Ovary (tissue), 9 donors: ENCODE results near the gene DNAJC17. TPM values are rescaled to one million over a fixed set of nuclear protein-coding genes. Genes with fewer than 3 reads are reported as not detected.

Experiments
- DNase-seq, 5 donors: peaks; one replicate each; pipeline ENCODE4 v3.0.0-alpha.2; 2019 to 2020
- H3K27ac ChIP-seq, 2 donors: fragments of 200-600 bp; one replicate each; pipeline versions ENCODE4 v1.5.1 to v1.8.0; 2019 to 2022
- H3K27me3 ChIP-seq: fragments of 200-600 bp; one replicate; pipeline ENCODE4 v1.8.0; 2022
- H3K36me3 ChIP-seq: fragments of 200-600 bp; sonication (generic); one replicate; pipeline ENCODE4 v1.5.1; 2019
- H3K4me1 ChIP-seq: one replicate; pipeline ENCODE4 v1.8.1; 2013; ENCODE audit warnings: mild to moderate bottlenecking, moderate library complexity; ENCODE audit not compliant: insufficient read depth
- H3K4me3 ChIP-seq: fragments of 200-600 bp; sonication (generic); one replicate; pipeline ENCODE4 v1.5.1; 2017
- H3K9me3 ChIP-seq, 2 donors: fragments of 200-600 bp in 1 of 2; sonication (generic) in 1 of 2; one replicate each; pipeline versions ENCODE4 v1.5.1 to v1.8.1; 2013 to 2019; ENCODE audit warnings: mild to moderate bottlenecking in 1 of 2, moderate library complexity in 1 of 2
- EP300 ChIP-seq: sonication (generic); formaldehyde crosslinking; IDR thresholded peaks from one replicate; pipeline ENCODE4 v1.6.1; 2017; ENCODE audit warnings: antibody characterized with exemption
- POLR2A ChIP-seq: fragments of 450-650 bp; IDR thresholded peaks from one replicate; pipeline ENCODE4 v1.6.1; 2017; ENCODE audit warnings: antibody characterized with exemption, mild to moderate bottlenecking, moderate library complexity
- WGBS, 3 donors: extraction: QIAGEN DNeasy Blood & Tissue Kit in 1 of 3; methylation state at CpG; one replicate each; pipeline versions ENCODE4 v1.1.5 to v1.1.7; 2013 to 2017; 5-methylcytosine and 5-hydroxymethylcytosine counted together
- intact Hi-C, 4 donors: fragments of 100-400 bp; cut with DNase I; formaldehyde crosslinking; loops; one replicate each; pipeline versions ENCODE4 v1.11.0 to v1.15.1; 2022 to 2023
- polyA plus RNA-seq, 2 donors: library from polyadenylated mRNA; stranded (reverse); fragments of 200-250 nt in 1 of 2; fragments of 350-450 nt in 1 of 2; fragmentation: Illumina TruSeq in 1 of 2; extraction: RNeasy Lipid Tissue Mini Kit (QIAGEN cat#74804) in 1 of 2; gene quantifications; one replicate each; pipeline ENCODE4 v1.2.3, GENCODE V29; 2013 to 2014
- total RNA-seq, 7 donors: library from RNA; depleted of rRNA in 2 of 7; stranded (reverse); fragments of >200 nt in 2 of 7; fragmentation: NEBNext Ultra II Directional in 3 of 7; extraction: Animal tissue kit (Norgen Biotek cat#: 25700) in 3 of 7; gene quantifications; one replicate each; pipeline versions ENCODE4 v1.1.0 to v1.2.4, GENCODE V29; 2016 to 2023
- TF ChIP-seq, protein P1 (sequence below), 3 donors: fragments of 450-650 bp in 2 of 3; fragments of 200-600 bp in 1 of 3; IDR thresholded peaks; one replicate each; pipeline versions ENCODE4 v1.5.1 to v1.8.0; 2016 to 2022; ENCODE audit warnings: antibody characterized with exemption in 3 of 3, mild to moderate bottlenecking in 1 of 3
- donor health status: DM: no; HTN: no; CAD: no; lungs with moderate emphysema.
- donor health status: DM: no; HTN: no; CAD: no.
- donor health status: Bipolar disorder and iron deficiency.
- donor health status: DM: yes; HTN: yes; CAD: no.
- donor health status: DM: no; HTN: no; CAD: no.
- donor health status: DM: yes; HTN: yes; CAD: no.

DNAJC17 gene
- total and polyA plus RNA-seq, 9 donors = 10.5 to 57.9 (median 31.7) TPM

DNA sequence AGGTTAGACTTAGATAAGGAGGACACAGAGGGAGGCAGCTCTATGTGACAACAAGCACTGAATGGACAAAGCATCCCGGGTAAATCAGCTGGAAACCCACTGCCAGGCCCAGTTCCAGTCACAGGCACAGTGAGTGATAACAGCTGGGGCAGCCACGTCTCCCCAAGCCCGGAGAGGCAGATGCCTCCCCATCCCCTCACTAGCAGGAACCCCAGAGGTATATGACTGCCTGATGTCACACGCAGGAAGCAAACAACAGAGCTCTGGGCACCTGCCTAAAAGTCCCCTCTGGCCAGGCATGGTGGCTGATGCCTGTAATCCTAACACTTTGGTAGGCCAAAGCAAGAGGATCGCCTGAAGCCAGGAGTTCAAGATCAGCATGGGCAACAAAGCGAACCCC, 19.3 kb downstream of the DNAJC17 start:
- WGBS, 3 donors = 55 to 64% (median 60%) methylated on average over 6 of the region's 6 CpGs
- H3K27ac ChIP-seq = no peak overlapping the region
- intact Hi-C loops = no loop called here
- DNase-seq = no peak
- H3K36me3 ChIP-seq = no peaks in the 10 kb centered on the region
- H3K27me3 ChIP-seq = no peaks in the 10 kb centered on the region
- H3K4me3 ChIP-seq = no peak overlapping the region
- peaks cover 13% of the 10 kb centered on the region for H3K4me1 ChIP-seq
- H3K9me3 ChIP-seq = no peaks in the 10 kb centered on the region
- TF ChIP-seq, protein P1, sequence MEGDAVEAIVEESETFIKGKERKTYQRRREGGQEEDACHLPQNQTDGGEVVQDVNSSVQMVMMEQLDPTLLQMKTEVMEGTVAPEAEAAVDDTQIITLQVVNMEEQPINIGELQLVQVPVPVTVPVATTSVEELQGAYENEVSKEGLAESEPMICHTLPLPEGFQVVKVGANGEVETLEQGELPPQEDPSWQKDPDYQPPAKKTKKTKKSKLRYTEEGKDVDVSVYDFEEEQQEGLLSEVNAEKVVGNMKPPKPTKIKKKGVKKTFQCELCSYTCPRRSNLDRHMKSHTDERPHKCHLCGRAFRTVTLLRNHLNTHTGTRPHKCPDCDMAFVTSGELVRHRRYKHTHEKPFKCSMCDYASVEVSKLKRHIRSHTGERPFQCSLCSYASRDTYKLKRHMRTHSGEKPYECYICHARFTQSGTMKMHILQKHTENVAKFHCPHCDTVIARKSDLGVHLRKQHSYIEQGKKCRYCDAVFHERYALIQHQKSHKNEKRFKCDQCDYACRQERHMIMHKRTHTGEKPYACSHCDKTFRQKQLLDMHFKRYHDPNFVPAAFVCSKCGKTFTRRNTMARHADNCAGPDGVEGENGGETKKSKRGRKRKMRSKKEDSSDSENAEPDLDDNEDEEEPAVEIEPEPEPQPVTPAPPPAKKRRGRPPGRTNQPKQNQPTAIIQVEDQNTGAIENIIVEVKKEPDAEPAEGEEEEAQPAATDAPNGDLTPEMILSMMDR (IDR thresholded peaks at IDR 0.05) = no peak
- no peak for TF ChIP-seq EP300

DNA sequence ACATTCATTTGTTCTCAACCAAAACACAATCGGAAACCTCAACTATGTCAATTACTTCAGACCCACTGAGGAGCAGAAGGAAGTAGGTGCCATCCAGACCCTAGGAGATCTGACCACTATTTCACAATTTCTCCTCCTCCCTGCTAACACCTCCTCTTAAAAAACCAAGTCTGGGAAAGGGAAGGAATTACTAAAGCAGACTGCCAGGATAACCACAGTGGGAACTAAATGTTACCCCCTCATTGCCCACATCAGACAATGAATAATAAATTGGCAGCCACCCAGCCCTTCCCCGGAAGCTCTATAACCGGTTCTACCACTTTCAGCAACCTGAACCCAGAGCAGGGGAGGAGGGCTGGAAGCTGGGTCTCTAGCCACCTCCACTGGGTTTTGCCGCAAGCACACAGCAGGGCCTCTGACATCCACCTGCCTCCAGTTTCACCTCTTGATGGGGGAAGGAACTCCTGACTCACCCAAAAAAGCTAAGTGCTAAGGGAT, 19.9 kb downstream of the DNAJC17 start:
- Histone ChIP-seq H3K4me1 (peaks cover 13% of the 10 kb centered on the region), H3K27ac (no peak overlapping the region), H3K9me3 (no peaks in the 10 kb centered on the region), H3K36me3 (no peaks in the 10 kb centered on the region), H3K4me3 (no peak overlapping the region), H3K27me3 (no peaks in the 10 kb centered on the region)
- 45 to 60% (median 57%) methylated on average over 4 of the region's 4 CpGs for WGBS, 3 donors
- no peak for TF ChIP-seq POLR2A
- TF ChIP-seq, protein P1 (IDR thresholded peaks at IDR 0.05) = no peak
- no peak for TF ChIP-seq EP300
- DNase-seq = no peak
- intact Hi-C loops = no loop called here

DNA sequence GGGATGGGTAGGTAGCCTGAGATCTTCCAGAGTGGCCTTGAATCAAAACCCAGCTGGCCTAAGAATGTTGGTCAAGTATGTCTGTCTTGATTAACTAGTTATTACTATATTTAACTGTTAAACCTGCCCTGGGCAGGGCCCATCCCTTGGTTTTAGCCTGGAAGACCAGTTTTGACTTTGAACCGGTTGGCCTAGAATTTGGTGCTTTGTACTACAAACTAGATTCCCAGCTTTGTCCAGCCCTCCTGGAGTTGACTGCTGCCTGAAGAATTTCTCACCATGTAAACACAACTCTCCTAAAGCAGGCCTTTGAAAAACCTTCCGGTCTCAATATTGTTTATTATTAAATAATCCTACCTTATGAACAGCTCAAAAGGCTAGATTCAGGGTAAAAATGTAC, 21.5 kb downstream of the DNAJC17 start:
- TF ChIP-seq EP300 (no peak), POLR2A (no peak)
- TF ChIP-seq, protein P1 (IDR thresholded peaks at IDR 0.05) = no peak
- peak overlapping the region in 1 of 2 donors; percentile 57 for H3K27ac ChIP-seq

DNA sequence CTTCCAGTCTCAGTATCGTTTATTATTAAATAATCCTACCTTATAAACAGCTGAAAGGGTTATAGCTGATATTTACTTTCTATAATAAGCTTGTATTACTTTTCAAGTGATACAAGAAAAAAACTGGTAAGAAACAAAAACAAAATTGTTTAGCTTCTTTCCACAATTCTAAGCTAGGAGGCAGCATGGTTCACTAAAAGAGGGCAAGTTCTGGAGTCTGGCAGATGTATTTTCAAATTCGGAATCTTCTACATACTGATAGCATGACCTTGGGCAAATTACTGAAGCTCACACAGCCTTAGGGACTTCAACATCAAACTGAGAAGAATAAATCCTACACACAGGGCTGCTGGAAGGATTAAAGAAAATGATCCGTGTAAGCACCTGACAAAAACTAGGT, 22.1 kb downstream of the DNAJC17 start:
- 10 to 36% (median 18%) methylated on average over 3 of the region's 3 CpGs for WGBS, 3 donors
- no peaks in the 10 kb centered on the region for H3K9me3 ChIP-seq
- H3K4me1 ChIP-seq = peaks cover 13% of the 10 kb centered on the region
- no peaks in the 10 kb centered on the region for H3K27me3 ChIP-seq
- TF ChIP-seq, protein P1 (IDR thresholded peaks at IDR 0.05) = peak in 1 of 3 donors; percentile 43
- no peak for TF ChIP-seq POLR2A
- no peak for DNase-seq
- intact Hi-C loops = no loop called here
- H3K36me3 ChIP-seq = no peaks in the 10 kb centered on the region
- H3K27ac ChIP-seq = peak overlapping the region in 1 of 2 donors; percentile 57
- no peak overlapping the region for H3K4me3 ChIP-seq

More for the DNA sequence above, 21.5 kb downstream of the DNAJC17 start:
- intact Hi-C loops = no loop called here
- DNase-seq = no peak
- Histone ChIP-seq H3K27me3 (no peaks in the 10 kb centered on the region), H3K9me3 (no peaks in the 10 kb centered on the region), H3K4me1 (peaks cover 13% of the 10 kb centered on the region), H3K4me3 (no peak overlapping the region), H3K36me3 (no peaks in the 10 kb centered on the region)
- 59 to 81% (median 61%) methylated on average over 2 of the region's 2 CpGs for WGBS, 3 donors
